Measurements from ENCODE around the gene METAP1D.
A peak's percentile ranks its signal among the peaks of the same experiment; 100 is the strongest.
"Not testable (repeated sequence)": the region's sequence is repeated elsewhere in the genome, so short reads cannot be mapped to it uniquely, and the experiment has no call there.

METAP1D gene

DNA sequence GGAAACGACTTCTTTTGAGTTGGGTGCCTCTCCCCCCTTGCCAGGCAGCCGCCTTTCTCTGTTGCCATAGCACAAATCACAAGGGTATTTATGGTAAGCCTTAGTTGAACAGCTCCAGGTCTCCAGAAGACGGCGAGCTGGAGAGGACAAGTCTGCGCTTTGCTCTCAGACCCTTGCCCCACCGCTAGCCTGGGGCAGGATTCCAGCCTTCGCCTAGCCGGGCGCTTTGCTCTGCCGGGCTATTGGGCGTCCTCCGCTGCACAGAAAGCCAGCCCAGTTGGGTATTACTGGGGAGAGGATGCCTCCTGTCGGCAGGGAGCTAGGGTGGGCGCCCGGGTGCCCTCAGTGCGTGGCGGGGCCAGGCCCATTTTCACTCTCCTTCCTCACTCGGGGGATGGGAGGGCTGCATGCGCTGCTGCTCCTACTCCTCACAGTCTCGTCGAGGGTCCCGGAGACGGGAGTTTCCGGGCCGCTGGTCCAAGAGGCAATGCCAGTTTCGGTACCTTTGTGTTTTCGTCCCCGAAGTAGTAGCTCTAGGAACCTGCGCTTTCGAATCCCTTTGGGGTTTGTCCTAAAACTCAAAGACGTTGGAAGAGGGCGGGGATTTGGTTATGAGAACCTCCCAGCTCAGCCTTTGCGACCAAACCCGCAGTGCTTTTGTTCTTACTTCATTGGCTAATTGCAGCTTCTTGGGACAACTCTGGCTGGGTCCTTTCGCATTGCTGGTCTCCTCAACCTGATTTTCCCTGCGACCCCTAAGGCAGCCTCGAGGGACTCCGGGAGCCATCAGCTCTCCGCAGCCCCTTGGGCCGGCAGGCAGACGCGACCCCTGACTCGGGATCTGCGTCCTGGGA is 106.6 kb downstream of the METAP1D start:
- peak; percentile 24 for DNase-seq

DNA sequence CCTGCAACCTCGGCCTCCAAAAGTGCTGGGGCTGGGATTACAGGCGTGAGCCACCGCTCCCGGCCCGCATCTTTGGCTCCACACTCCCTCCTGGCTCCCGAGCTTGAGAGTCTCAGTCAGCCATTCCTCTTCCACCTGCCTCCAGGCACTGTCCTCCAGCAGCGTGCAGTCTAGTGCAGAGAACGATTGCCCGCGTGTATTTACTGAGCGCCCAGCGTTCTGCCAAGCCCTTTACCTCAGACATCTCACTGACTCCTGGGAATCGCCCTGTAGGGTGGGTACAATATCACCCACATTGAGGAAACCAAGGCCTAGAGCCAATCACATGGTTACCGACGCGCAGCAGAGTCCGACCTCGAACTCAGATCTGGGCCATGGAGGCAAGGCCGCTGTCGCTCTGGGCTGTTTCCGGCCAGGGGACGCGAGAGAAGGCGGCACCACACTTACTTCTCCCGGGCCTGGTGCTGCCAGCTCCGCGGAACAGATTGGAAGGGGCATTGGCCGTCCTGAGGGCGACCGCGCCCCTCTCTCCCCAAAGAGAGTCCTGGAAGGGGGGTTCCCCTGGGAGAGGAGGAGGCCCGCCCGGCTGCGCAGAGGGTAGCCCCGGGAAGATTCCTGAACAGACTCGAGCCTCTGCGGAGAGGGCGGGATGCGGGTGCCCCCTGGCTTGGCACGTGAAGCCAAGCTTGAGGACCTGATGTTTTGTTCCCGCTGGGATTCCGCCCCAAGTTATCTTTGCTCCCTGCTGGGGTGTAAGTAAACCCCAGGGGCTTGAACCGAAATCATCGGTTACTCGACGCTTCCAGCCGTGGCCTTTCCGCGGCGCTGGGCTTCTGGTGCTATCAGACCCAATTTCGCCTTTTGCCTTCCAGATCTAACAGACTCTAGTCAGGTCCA is 108.2 kb downstream of the METAP1D start:
- DNase-seq, result no peak

DNA sequence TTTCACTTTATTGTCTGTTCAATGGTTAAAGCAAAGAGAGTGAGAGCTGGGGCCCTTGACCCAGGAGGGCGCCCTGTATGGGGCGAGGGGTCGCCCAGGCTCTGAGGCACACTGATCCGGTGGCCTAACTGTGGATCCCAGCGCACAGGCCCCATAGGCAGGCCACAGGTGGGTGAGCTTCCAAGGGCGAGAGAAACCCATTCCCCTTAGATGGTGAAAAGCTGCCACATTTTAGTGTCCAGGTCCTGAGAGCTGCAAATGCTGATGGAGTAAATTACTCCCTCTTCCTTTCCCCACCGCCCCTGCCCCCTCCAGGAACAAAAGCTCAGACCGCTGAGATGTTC is 108.8 kb downstream of the METAP1D start:
- DNase-seq, result no peak

DNA sequence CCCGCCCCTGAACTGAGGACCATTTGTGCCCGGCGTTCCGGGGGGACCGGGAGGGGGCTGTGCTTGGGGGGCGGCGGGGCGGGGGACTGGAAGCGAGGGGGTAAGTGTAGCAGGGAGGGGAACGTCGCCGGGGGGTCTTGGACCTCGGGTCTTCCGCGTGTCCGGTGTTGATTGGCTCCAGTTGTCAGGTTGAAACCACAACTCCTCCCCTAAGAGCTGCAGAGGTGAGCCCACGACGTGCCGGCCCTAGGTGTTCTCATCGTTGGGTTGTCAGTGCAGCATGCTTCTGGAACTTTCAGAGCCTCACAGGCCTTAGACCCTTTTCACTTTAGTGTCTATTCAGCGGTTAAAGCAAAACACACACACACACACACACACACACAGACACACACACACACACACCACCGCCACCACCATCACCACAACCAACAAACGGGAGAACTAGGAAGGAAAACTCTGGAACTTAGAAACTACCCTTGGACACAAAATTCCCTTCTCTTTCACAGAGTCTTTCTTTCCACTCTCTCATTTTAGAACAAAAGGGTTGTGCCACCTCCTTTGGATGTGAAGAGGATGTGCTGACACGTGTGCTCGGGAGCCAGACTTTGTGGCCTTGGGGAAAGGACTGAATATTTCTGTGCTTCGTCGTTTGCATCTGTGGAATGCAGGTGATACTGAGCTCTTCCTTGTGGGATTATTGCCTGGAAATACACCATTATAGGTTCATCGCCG is 109.7 kb downstream of the METAP1D start:
- DNase-seq, result no peak

DNA sequence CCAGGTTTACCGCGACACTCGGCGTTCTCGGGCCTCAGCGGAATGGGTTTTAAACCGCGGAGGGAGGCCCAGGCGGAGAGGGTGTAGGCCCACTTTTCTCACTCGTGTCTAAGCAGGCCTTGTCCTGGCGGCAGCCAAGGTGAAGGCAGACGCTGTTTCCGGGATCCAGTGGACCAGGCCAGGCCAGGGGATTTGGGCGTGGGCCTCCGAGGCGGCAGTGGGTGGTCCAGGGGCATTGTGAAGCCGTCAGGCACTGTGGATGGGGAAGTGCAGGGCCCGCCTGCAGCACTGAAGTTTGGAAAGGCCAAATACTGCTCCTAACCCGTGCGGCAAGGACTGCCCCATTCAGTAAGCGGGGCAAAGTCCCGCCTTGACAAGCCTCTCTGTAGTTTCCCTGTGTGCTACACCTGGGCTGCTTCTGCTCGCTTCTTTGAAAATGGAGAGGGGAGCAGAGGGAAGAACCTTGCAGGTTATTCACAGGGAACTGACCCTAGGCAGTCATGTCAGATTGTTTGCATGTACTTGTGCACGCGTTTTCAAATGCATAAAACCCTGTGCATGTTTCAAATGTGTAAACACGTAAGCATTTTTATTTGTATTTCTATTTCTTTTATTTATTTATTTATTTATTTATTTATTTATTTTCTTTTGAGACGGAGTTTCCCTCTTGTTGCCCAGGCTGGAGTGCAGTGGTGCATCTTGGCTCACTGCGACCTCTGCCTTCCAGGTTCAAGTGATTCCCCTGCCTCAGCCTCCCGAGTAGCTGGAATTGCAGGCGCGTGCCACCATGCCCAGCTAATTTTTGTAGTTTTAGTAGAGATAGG is 110.4 kb downstream of the METAP1D start:
- no peak for DNase-seq

DNA sequence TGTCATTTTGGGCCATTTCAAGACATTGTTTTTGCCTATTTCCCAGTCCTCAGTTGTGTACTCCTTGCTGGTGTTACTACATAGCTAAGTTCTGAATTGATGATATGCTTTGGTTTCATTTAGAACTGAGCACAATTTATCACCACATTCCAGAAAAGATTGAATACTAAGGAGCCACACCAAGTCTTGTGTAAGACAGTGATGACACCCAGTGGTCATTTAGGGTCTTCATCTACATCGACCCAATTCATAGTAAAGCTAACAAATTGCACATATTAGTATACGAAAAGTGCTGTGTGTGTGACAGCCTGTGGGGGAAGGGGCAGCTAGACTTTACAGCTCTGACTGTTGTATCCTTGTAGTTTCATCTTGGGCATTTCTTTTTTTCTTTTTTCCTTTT is 113.9 kb downstream of the METAP1D start:
- DNase-seq, result no peak

DNA sequence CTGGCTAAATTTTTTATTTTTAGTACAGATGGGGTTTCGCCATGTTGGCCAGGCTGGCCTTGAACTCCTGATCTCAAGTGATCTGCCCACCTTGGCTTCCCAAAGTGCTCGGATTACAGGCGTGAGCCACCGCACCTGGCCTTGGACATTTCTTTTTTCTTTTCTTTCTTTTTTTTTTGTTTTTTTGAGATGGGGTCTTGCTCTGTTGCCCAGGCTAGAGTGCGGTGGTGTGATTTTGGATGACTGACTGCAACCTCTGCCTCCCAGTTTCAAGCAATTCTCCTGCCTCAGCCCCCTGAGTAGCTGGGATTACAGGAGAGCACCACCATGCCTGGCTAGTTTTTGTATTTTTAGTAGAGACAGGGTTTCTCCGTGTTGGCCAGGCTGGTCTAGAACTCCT is 114.4 kb downstream of the METAP1D start:
- DNase-seq, result not testable (repeated sequence)

DNA sequence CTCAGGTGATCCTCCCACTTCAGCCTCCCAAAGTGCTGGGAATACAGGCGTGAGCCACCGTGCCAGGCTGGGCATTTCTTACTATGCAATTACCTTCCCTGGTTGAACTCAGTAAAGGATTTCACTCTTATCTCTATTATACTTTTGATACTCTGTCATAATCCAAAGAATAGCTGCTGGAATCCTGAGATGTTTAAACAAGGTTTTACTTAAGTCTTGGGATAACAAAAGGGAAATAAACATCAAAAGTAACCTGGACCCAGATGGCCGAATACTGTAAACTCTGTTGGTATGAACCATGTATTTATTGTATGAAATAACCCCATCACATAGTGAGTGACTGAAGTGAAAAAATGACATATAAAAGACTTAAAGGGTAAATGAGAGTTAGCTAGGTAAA is 114.8 kb downstream of the METAP1D start:
- no peak for DNase-seq

DNA sequence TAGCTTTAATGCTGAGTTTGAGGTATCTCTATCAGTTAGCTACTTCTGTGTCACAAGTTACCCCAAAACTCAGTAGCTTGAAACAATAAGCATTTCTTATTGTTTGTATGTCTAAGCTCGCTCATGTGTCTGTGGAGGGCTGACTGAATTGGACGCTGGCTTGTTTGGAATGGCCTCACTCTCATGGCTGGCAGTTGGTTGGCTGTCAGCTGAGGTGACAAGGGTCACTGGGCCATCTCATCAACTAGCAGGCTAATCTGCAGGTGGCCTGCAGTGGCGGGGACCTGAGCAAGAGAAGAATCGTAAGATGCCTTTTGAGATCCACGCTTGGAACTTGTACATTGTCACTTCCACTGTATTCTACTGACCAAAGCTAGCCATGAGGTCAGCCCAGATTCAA is 116.4 kb downstream of the METAP1D start:
- DNase-seq, result no peak

DNA sequence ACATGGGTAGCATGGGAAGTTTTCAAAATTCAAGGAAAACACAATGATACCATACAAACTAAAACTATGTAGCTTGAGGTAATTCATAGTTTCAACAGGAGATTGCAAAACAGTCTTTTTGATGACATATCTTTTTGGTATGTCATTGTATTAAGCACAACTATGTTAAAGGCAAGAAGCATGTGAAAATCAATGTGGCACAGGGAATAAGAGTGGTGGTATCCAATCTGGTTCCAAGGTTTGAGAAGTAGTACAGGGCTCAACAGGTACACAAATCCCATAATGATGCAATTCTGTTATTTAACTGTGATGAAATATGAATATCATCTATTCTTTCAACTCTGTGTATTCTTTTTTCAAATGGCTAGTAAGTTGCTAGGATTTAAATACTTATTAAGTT is 119.3 kb downstream of the METAP1D start:
- DNase-seq, result no peak

DNA sequence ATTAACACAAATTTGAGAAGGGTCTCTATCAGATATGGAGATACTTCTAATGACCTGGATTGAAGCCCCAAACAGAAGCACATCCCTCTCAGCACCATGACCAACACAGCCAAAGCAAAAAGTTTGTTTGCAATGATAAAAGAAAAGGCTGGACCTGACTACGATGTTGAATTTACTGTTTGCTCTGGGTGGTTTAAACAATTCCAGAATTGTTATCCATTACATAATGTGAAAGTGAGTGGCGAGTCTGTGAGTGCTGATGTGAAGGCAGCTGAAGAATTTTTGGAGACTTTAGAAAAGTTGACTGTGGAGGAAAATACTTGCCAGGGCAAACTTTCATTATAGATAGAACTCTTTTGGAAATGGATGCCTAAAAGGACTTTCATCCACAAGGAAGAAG is 120.4 kb downstream of the METAP1D start:
- DNase-seq, result no peak

DNA sequence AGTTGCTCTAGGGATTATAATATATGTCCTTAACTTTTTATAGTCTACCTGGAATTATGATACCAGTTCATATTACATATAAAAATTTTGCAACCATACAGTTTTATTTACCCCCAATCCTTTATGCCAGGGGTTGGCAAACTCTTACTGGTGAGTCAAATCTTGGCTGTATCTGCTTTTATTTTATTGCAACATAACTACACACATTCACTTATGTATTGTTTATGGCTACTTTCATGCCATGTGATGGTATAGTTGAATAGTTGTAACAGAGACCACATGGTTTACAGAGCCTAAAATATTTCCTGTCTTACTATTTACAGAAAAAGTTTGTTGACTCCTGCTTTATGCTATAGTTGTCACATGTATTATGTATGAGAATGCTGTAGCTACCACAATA is 128.7 kb downstream of the METAP1D start:
- no peak for DNase-seq

DNA sequence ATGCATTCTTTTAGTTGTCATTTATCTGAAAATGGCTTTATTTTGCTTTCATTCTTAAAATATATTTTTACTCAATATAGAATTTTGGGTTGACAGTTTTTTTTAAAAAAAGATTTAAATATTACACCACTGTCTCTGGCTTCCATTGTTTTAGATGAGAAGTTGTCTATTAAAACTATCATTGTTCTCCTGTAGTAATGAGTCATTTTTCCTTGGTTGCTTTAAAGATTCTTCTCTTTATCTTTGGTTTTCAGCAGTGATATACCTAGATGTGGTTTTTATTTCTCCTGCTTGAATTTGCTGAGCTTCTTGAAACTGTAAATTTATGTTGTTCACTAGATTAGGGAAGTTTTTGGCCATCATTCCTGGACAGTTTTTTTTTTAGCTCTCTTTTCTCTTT is 129.7 kb downstream of the METAP1D start:
- DNase-seq, result no peak

All from stimulated activated naive CD4-positive, alpha-beta T cell treated with Interleukin-2 at 50 U/mL for 16 hours (primary cell).